Vagina (tissue), 2 donors: ENCODE results near the gene ZNF557.

ENCODE experiments used
- CTCF ChIP-seq, 3 experiments: fragments of 450-650 bp in 2 of 3; fragments of 200-600 bp in 1 of 3; sonication (generic) in 1 of 3; IDR thresholded peaks; one replicate each; pipeline ENCODE4 v1.5.1; 2017 to 2019; ENCODE audit warnings: antibody characterized with exemption in 3 of 3, mild to moderate bottlenecking in 2 of 3, moderate library complexity in 2 of 3
- POLR2A ChIP-seq, 2 donors: fragments of 450-650 bp; IDR thresholded peaks; one replicate each; pipeline ENCODE4 v1.6.1; 2017; ENCODE audit warnings: antibody characterized with exemption in 2 of 2, mild to moderate bottlenecking in 2 of 2, moderate library complexity in 2 of 2

- TF ChIP-seq CTCF (IDR thresholded peaks at IDR 0.05) (no peak), POLR2A (IDR thresholded peaks at IDR 0.05) (no peak)
Observed at GRCh38 chr19:7083076-7083956, 13.8 kb downstream of the ZNF557 start.
